NCI-H1092 (cell line): ENCODE measurements around the gene CD209.
"Not testable (repeated sequence)": the region's sequence is repeated elsewhere in the genome, so short reads cannot be mapped to it uniquely, and the experiment has no call there.

Experiments
- DNase-seq: peaks from one replicate; lab custom pipeline; 2025; lab: John Stamatoyannopoulos, UW

The CD209 gene, protein sequence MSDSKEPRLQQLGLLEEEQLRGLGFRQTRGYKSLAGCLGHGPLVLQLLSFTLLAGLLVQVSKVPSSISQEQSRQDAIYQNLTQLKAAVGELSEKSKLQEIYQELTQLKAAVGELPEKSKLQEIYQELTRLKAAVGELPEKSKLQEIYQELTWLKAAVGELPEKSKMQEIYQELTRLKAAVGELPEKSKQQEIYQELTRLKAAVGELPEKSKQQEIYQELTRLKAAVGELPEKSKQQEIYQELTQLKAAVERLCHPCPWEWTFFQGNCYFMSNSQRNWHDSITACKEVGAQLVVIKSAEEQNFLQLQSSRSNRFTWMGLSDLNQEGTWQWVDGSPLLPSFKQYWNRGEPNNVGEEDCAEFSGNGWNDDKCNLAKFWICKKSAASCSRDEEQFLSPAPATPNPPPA

GRCh38 chr19:7746903-7747884, at the start of gene CD209:
Gene CD209 (minus strand): TSS chr19:7747534. CDS start chr19:7747511, 23 bp downstream.
- no peak for DNase-seq

GRCh38 chr19:7795555-7796161, 48.3 kb upstream of the CD209 start:
- DNase-seq = no peak

- no peak for DNase-seq
Observed at GRCh38 chr19:7793493-7793892, 46.2 kb upstream of the CD209 start.

GRCh38 chr19:7792701-7793100, 45.4 kb upstream of the CD209 start:
- DNase-seq = not testable (repeated sequence)

DNA sequence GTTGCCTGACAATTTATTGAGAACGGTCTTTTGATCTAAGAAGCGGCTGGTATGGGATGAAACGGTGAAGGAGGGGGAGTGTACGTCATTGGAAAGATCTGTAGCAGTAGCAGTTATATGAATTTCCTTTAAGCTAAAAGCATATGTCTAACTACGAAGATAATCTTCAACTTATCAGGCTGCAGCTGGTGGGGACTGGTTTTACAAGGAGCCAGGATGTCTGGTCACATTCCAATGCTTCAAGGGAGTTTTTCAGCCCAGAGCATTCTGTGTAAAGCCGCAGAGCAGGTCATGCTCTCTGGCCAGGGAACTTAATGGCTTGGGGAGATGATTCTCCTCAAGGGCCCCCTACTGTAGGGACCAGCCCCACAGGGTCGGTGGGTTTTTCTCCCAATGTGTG, 44.9 kb upstream of the CD209 start:
- DNase-seq = no peak

GRCh38 chr19:7790416-7790815, 43.1 kb upstream of the CD209 start:
- DNase-seq = no peak

GRCh38 chr19:7789447-7789846, 42.1 kb upstream of the CD209 start:
- DNase-seq = no peak

- DNase-seq = no peak
Observed at GRCh38 chr19:7788933-7789323, 41.6 kb upstream of the CD209 start.

- DNase-seq = no peak
Observed at GRCh38 chr19:7788178-7788932, 41.0 kb upstream of the CD209 start.

- no peak for DNase-seq
Observed at GRCh38 chr19:7787602-7788177, 40.4 kb upstream of the CD209 start.

DNA sequence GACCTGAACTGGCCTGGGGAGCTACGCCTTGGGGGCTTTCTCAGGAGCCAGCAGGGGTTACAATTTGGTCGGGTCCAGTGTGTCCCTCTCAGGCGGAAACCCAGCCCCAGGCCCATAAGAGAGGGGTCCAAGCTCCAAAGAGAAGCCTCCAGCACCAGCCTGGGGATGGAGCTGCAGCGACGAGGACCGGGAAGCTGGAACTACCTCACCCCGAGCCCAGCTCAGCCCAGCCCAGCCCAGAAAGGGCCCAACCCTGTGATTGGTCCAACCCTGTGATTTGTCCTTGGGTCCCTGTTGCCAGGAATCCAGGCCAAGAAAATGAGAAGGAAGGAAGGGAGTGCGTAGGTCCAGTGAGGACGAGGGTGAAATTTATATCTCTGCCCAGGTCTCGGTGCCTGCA, 39.8 kb upstream of the CD209 start:
- DNase-seq = no peak

- DNase-seq = no peak
Observed at GRCh38 chr19:7784856-7785255, 37.5 kb upstream of the CD209 start.

DNA sequence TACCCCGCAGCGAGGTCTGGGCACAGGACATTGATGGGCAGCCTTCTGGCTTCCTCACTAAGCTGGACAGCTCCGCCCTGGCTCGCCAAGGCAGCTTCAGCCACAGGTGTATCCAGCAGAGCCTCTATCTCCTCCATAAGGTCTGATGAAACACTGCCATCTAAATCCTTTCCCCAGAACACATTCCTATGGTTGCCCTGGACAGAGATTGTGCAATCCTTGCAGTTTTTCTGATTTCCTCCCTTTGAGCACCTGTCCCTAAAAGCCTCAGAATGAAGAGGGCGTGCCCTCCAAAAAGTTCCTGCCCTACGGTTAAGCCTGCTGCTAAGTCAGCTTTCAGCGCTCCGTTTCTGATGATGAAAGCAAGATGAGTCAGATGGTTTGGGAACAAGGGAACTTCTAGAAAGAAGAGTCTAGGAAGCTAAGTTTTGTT, 36.7 kb upstream of the CD209 start:
- DNase-seq = no peak

DNA sequence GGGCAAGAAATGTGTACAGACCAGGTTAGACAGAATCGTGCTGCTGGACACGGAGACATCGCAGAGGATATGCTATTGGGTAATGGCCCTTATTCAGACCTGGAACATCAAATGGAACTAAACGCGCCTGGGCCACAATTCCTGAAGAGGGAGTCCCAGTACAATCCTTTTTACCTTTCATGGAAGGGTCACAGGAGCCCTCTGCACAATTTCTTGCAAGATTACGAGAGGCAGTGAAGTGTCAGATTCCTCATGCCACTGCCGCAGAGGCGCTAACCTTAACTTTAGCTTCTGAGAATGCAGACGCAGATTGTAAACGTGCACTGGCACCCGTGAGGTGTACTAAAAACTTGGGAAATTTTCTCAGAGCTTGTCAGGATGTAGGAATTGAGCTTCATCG, 33.8 kb upstream of the CD209 start:
- no peak for DNase-seq

GRCh38 chr19:7779631-7780486, 32.5 kb upstream of the CD209 start:
- DNase-seq = no peak

DNA sequence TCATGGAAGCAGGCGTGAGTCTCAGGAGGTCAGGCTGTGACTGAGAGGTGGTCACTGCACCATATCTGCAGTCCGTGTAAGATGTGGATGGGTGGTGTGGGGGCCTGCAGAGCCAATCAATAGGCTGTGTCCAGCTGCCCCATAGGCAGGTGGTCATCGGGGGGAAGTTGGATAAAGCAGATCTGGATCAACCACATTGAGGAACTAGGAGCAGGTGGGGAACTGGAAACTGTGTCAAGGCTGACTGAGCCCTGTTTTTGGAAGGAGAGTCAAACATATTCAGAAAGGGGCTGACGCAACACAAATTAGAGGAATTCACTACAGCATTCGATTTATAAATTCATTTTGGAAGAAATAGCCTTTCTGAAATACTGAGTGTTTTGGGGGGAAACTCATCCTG, 30.7 kb upstream of the CD209 start:
- DNase-seq = no peak

GRCh38 chr19:7775761-7776160, 28.4 kb upstream of the CD209 start:
- no peak for DNase-seq

DNA sequence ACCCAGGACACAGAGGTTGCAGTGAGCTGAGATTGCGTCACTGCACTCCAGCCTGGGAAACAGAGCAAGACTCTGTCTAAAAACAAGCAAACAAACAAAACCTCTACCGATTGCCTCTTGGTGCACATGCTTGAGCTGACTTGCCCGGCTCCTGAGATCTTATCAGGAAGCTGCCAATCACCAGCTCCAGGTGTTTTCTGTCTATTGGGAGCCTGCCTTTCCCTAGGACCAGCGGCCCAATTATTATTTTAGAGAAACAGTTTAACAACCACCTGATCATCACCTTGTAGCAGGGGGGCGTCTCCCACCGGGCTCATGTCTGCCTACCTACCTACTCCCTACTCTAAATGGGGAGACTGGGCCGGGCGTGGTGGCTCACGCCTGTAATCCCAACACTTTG, 26.5 kb upstream of the CD209 start:
- no peak for DNase-seq

DNA sequence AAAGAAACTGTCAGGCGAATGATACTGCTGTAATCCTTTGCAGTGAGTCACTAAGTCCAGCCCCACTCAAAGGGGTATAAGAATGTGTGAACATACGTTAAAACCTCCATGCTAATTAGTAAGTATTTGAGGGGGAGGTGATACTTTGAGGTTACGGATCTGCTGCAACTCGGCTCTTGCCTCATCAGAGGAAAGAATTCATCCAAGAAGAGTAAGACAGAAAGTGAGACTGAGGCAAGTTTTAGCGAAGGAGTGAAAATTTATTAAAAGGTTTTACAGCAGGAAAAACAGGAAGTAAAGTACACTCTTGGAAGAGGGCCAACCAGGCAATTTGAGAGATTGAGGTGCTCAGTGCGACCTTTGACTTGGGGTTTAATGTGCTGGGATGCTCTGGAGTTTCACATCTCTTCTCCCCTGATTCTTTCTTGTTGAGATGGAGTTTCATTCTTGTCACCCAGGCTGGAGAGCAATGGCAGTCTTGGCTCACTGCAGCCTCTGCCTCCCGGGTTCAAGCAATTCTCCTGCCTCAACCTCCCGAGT, 25.5 kb upstream of the CD209 start:
- DNase-seq = no peak

DNA sequence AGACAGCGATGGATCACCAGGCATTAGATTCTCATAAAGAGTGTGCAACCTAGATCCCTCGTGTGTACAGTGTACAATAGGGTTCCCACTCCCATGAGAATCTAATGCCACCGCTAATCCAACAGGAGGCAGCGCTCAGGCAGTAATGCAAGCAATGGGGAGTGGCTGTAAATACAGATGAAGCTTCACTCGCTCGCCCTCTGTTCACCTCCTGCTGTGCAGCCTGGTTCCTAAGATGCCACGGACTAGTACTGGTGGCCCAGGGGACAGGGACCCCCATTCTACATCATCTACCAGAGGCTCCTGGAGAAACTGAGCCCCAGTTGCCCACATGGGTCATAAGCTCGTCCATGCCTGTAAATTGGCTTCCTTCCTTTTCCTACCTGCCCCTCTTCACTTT, 23.7 kb upstream of the CD209 start:
- no peak for DNase-seq
